GM06990 (cell line): Measurements from ENCODE around the gene CDK18.

ENCODE experiments used
- DNase-seq: peaks from one replicate; pipeline ENCODE4 v3.0.0-alpha.2; 2011; ENCODE audit not compliant: insufficient read length; ENCODE audit errors: extremely low read depth
- H3K27me3 ChIP-seq: replicated peaks from 2 replicates; pipeline ENCODE4 v1.6.0; 2011; ENCODE audit warnings: low read length; ENCODE audit not compliant: control insufficient read depth, insufficient read depth
- H3K36me3 ChIP-seq: 2 replicates; pipeline ENCODE4 v1.5.1; 2011; ENCODE audit warnings: low read length; ENCODE audit not compliant: control insufficient read depth, insufficient read depth
- H3K4me3 ChIP-seq: replicated peaks from 2 replicates; pipeline ENCODE4 v1.5.1; 2011; ENCODE audit warnings: low read depth, mild to moderate bottlenecking, control low read depth, low read length
- TF ChIP-seq, protein P1 (sequence below): IDR thresholded peaks from 2 replicates; pipeline ENCODE4 v1.5.1; 2011; ENCODE audit warnings: low read length, control low read depth, mild to moderate bottlenecking, inconsistent platforms; ENCODE audit not compliant: insufficient read depth, poor library complexity, severe bottlenecking

CDK18 gene

DNA sequence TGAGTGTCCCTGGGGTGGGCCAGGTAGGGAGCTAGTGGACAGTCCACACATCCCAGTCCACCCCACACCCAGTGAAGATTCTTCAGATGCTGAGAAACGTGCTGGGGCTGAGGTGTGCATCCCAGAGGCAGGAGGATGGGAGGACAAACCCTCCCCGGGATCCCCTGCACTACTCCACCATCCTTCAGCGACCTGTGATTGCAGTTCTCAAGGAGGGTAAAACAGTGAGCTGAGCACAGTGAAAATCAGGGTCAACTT, 76.4 kb downstream of the CDK18 start:
- DNase-seq: no peak
- Histone ChIP-seq H3K36me3 (no peaks in the 10 kb centered on the region), H3K4me3 (no peak overlapping the region), H3K27me3 (peaks cover 5% of the 10 kb centered on the region)
- TF ChIP-seq, protein P1, sequence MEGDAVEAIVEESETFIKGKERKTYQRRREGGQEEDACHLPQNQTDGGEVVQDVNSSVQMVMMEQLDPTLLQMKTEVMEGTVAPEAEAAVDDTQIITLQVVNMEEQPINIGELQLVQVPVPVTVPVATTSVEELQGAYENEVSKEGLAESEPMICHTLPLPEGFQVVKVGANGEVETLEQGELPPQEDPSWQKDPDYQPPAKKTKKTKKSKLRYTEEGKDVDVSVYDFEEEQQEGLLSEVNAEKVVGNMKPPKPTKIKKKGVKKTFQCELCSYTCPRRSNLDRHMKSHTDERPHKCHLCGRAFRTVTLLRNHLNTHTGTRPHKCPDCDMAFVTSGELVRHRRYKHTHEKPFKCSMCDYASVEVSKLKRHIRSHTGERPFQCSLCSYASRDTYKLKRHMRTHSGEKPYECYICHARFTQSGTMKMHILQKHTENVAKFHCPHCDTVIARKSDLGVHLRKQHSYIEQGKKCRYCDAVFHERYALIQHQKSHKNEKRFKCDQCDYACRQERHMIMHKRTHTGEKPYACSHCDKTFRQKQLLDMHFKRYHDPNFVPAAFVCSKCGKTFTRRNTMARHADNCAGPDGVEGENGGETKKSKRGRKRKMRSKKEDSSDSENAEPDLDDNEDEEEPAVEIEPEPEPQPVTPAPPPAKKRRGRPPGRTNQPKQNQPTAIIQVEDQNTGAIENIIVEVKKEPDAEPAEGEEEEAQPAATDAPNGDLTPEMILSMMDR: no peak

DNA sequence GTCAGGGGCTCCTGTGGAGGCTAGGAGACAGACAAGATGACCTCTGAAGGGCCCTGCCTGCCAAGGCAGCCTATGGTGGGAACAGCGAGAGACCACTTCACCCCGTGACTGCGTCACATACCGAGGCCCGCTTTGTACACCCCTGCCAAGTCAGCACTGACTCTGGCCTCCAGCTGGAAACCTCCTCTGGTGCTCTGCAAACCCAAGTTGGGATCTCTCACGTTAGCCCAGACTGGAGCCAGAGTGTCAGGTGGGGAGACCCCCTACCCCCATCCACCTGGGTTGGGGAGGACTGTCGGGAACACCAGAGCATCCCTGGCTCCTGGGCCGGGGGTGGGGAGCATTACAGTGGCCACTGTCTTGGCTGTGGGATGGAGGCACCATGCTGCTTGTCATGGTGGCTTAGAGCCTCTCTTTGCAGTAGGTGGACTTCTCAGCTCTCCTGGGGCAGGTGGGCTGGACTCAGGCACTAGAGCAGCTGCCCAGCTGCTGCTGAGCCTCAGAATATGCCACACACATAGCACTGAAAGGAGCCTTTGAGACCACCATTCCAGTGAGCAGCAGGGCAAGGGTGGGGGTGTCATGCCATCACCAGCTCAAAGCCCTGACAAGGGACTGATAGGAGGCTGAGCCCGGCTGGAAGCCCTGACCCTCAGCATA, 77.0 kb downstream of the CDK18 start:
- Histone ChIP-seq H3K36me3 (no peaks in the 10 kb centered on the region), H3K27me3 (peaks cover 5% of the 10 kb centered on the region), H3K4me3 (no peak overlapping the region)
- TF ChIP-seq, protein P1: no peak
- no peak for DNase-seq

DNA sequence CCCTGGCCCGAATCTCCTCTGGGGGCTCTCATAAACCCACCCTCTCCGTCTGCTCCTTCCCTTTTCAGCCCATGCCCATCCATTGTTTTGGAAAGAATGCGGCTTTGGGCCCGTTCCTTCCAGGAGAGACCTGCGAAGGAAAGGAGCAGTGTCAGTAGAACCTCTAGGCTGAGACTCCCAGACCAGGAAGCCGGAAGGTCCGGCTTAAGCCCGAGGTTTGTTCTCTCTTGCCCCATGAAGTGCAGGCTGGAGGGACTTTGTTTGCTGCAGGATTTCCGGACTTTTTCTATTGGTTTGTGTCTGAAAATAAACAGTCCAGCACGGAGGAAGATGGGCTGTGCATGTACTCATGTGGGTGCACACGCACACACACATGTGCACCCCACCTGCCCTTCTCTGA, 77.6 kb downstream of the CDK18 start:
- TF ChIP-seq, protein P1: no peak
- H3K4me3 ChIP-seq: no peak overlapping the region
- H3K36me3 ChIP-seq: no peaks in the 10 kb centered on the region
- no peak for DNase-seq
- H3K27me3 ChIP-seq: peaks cover 5% of the 10 kb centered on the region
